Measurements from ENCODE around the gene STAT2.
"Not testable (repeated sequence)": the region's sequence is repeated elsewhere in the genome, so short reads cannot be mapped to it uniquely, and the experiment has no call there.

Gene STAT2

GRCh38 chr12:56375598-56376434 lies 15.9 kb upstream of the STAT2 start:
- H3K27ac Mint-ChIP-seq, result no peak overlapping the region
- no peaks in the 10 kb centered on the region for H3K4me1 Mint-ChIP-seq (ENCODE audit: low read depth)
- H3K9me3 Mint-ChIP-seq, result no peaks in the 10 kb centered on the region
- H3K27me3 Mint-ChIP-seq (ENCODE audit: low read depth), result peaks cover 10% of the 10 kb centered on the region
- no peak overlapping the region for H3K4me3 Mint-ChIP-seq
- no peaks in the 10 kb centered on the region for H3K36me3 Mint-ChIP-seq (ENCODE audit: low read depth)

GRCh38 chr12:56374726-56375597 lies 15.1 kb upstream of the STAT2 start:
- no peak overlapping the region for H3K27ac Mint-ChIP-seq

GRCh38 chr12:56373515-56373914 lies 13.6 kb upstream of the STAT2 start:
- H3K9me3 Mint-ChIP-seq, result no peaks in the 10 kb centered on the region
- H3K4me1 Mint-ChIP-seq (ENCODE audit: low read depth), result no peaks in the 10 kb centered on the region
- no peaks in the 10 kb centered on the region for H3K36me3 Mint-ChIP-seq (ENCODE audit: low read depth)
- no peak overlapping the region for H3K4me3 Mint-ChIP-seq
- H3K27ac Mint-ChIP-seq, result no peak overlapping the region
- peaks cover 16% of the 10 kb centered on the region for H3K27me3 Mint-ChIP-seq (ENCODE audit: low read depth)

More at GRCh38 chr12:56374726-56375597, 15.1 kb upstream of the STAT2 start:
- Mint-ChIP-seq H3K27me3 (ENCODE audit: low read depth) (peaks cover 12% of the 10 kb centered on the region), H3K9me3 (no peaks in the 10 kb centered on the region), H3K36me3 (ENCODE audit: low read depth) (no peaks in the 10 kb centered on the region), H3K4me3 (no peak overlapping the region), H3K4me1 (ENCODE audit: low read depth) (no peaks in the 10 kb centered on the region)

DNA sequence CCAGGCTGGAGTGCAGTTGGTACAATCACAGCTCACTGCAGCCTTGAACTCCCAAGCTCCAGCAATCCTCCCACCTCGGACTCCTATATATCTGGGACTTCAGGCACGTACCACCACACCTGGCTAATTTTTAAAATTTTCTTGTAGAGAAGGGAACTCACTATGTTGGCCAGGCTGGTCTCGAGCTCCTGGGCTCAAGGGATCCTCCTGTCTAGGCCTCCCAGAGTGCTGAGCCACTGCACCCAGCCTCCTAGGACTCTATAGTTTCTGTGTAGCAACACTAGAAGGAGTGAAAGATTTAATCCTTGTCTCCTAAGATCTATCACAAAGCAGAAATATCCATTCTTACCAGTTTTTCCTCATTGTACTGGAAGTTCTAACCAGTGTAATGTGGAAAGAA lies 7.0 kb upstream of the STAT2 start:
- H3K27me3 Mint-ChIP-seq (ENCODE audit: low read depth), result peaks cover 13% of the 10 kb centered on the region
- no peak overlapping the region for H3K27ac Mint-ChIP-seq
- H3K4me3 Mint-ChIP-seq, result no peak overlapping the region
- no peaks in the 10 kb centered on the region for H3K9me3 Mint-ChIP-seq
- H3K36me3 Mint-ChIP-seq (ENCODE audit: low read depth), result no peaks in the 10 kb centered on the region
- H3K4me1 Mint-ChIP-seq (ENCODE audit: low read depth), result no peaks in the 10 kb centered on the region

DNA sequence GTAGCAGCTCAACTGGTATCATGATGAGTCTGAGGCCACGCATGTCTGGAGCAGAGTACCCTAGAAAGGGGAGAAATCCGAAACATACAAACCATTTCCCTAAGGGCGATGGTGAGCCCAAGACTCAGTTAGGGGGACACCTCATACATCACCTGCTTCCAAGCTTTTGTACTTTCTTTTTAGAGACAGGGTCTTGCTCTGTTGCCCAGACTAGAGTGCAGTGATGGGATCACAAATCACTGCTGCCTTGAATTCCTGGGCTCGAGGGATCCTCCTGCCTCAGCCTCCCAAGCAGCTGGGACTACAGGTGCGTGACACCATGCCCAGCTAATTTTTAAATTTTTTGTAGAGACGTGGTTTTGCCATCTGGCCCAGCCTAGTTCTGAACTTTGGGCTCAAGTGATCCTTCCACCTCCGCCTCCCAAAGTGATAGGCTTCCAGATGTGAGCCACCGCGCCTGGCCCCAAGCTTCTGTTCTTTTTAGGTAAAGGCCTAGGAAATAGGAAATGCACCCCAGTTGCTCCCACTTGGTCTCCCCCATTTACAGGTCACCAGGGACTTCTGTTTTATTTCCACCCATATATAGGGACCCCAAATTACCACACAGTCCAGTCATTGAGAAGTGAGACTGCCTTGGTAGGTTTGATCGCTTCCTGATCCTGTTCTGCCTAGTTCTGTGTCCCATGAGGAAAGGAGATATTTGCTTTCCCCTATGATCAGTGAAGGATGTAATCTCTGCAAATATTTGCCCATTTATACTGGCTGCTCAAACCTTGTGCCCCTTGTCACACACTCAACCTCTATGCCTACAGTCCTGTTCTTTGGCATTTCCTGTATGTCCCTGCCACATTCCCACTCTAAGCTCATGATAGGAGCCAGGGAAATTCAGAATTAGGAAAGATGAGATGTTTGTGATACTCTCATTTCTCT lies 2.5 kb upstream of the STAT2 start, which contains the start of gene APOF:
TSS of gene APOF (minus strand) at position 728 of the 930 bp plus-strand sequence. CDS start at position 616, 112 bp downstream.
- H3K27ac Mint-ChIP-seq, result peak within 1 kb of the TSS; percentile 58
- H3K4me3 Mint-ChIP-seq, result peak within 1 kb of the TSS; percentile 95
- no peaks in the 10 kb centered on the region for H3K9me3 Mint-ChIP-seq
- no peaks in the 10 kb centered on the region for H3K27me3 Mint-ChIP-seq (ENCODE audit: low read depth)
- peaks cover 15% of the 10 kb centered on the region for H3K4me1 Mint-ChIP-seq (ENCODE audit: low read depth)
- H3K36me3 Mint-ChIP-seq (ENCODE audit: low read depth), result peaks cover 8% of the 10 kb centered on the region

GRCh38 chr12:56361487-56362129 lies 1.7 kb upstream of the STAT2 start:
- peaks cover 15% of the 10 kb centered on the region for H3K4me1 Mint-ChIP-seq (ENCODE audit: low read depth)
- H3K4me3 Mint-ChIP-seq, result peak overlapping the region; percentile 95
- H3K27ac Mint-ChIP-seq, result peak overlapping the region; percentile 97
- H3K36me3 Mint-ChIP-seq (ENCODE audit: low read depth), result peaks cover 8% of the 10 kb centered on the region
- H3K9me3 Mint-ChIP-seq, result no peaks in the 10 kb centered on the region
- no peaks in the 10 kb centered on the region for H3K27me3 Mint-ChIP-seq (ENCODE audit: low read depth)

DNA sequence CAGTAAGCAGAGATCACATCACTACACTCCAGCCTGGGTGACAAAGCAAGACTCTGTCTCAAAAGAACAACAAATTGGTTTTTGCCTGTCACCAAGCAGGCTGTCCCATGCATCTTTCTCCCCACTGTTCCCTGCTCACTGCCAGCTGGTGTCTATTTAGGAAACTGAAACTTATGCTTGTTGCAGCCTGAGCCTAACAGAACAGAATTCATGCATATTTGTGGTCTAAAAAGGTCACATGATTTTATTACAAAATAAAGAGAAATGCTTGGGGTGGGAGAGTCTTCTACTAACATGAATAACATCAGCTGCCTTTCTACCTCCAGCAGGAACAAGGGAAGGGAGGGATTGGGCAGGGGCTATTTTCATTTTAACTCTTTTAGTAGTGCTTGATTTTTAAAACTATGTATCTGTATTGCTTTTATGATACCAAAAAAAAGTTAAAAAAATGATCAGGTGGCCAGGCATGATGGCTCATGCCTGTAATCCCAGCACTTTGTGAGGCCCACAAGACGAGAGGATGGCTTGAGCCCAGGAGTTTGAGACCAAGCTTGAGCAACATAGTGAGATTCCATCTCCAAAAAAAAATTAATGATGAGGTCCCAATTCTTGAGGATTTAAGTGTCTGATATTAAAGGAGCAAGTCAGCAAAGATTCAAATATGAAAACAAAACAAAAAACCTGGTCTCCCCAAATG lies 923 bp downstream of the STAT2 start:
- Mint-ChIP-seq H3K36me3 (ENCODE audit: low read depth) (peaks cover 28% of the 10 kb centered on the region), H3K27me3 (ENCODE audit: low read depth) (no peaks in the 10 kb centered on the region)

DNA sequence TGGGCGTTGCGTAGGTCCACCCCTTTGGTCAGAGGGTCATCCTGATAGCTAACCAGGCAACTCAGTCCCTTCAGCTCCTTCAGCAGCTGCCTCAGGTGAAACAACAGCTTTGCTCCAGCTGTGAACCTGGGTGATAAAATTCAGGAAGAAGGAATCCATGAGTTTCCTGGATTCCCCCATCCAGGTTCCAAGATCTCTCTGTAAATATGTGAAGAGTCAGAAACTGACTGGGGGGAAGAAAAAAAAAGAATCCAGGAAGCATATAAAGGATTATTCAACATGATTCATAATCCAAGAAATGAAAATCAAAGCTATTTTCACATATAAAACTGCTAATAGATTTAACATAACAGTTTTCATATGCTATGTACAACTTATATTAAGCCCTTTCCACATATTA lies 8.6 kb downstream of the STAT2 start:
- Mint-ChIP-seq H3K9me3 (no peaks in the 10 kb centered on the region), H3K36me3 (ENCODE audit: low read depth) (peaks cover 58% of the 10 kb centered on the region), H3K27ac (no peak overlapping the region), H3K4me3 (no peak overlapping the region), H3K4me1 (ENCODE audit: low read depth) (peaks cover 7% of the 10 kb centered on the region), H3K27me3 (ENCODE audit: low read depth) (no peaks in the 10 kb centered on the region)

More for the DNA sequence above, 923 bp downstream of the STAT2 start:
- H3K4me1 Mint-ChIP-seq (ENCODE audit: low read depth), result peaks cover 18% of the 10 kb centered on the region
- H3K4me3 Mint-ChIP-seq, result peak overlapping the region; percentile 95
- no peaks in the 10 kb centered on the region for H3K9me3 Mint-ChIP-seq
- peak overlapping the region; percentile 97 for H3K27ac Mint-ChIP-seq

GRCh38 chr12:56350662-56351061 lies 9.2 kb downstream of the STAT2 start:
- Mint-ChIP-seq H3K36me3 (ENCODE audit: low read depth) (peaks cover 58% of the 10 kb centered on the region), H3K27me3 (ENCODE audit: low read depth) (no peaks in the 10 kb centered on the region), H3K27ac (no peak overlapping the region), H3K4me3 (no peak overlapping the region), H3K4me1 (ENCODE audit: low read depth) (peaks cover 4% of the 10 kb centered on the region), H3K9me3 (no peaks in the 10 kb centered on the region)

DNA sequence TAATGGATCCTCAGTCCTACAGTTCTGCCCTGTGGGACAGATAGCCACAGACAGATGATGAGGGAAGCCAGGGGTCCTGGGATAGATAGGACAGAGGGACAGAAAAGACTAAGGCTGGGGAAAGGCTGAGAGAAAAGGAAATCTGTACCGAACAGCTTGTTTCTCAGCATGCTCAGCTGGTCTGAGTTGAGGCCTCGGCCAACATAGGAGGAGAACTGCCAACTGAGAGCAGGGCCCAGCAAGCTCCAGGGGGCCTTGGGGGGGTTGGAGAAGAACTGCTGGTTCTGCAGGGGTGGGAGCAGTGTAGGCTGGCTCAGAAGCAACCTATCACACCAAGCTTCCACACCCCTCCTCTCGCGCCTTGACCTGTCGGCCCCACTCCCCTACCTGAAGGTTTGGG lies 11.1 kb downstream of the STAT2 start:
- H3K27ac Mint-ChIP-seq, result no peak overlapping the region
- no peaks in the 10 kb centered on the region for H3K9me3 Mint-ChIP-seq
- peaks cover 4% of the 10 kb centered on the region for H3K4me1 Mint-ChIP-seq (ENCODE audit: low read depth)
- H3K27me3 Mint-ChIP-seq (ENCODE audit: low read depth), result no peaks in the 10 kb centered on the region
- H3K4me3 Mint-ChIP-seq, result no peak overlapping the region
- peaks cover 51% of the 10 kb centered on the region for H3K36me3 Mint-ChIP-seq (ENCODE audit: low read depth)

GRCh38 chr12:56347255-56347654 lies 12.7 kb downstream of the STAT2 start:
- not testable (repeated sequence) for H3K27ac Mint-ChIP-seq; H3K27me3 Mint-ChIP-seq (ENCODE audit: low read depth); H3K4me3 Mint-ChIP-seq; H3K9me3 Mint-ChIP-seq; H3K4me1 Mint-ChIP-seq (ENCODE audit: low read depth)
- H3K36me3 Mint-ChIP-seq (ENCODE audit: low read depth), result peaks cover 64% of the 10 kb centered on the region

DNA sequence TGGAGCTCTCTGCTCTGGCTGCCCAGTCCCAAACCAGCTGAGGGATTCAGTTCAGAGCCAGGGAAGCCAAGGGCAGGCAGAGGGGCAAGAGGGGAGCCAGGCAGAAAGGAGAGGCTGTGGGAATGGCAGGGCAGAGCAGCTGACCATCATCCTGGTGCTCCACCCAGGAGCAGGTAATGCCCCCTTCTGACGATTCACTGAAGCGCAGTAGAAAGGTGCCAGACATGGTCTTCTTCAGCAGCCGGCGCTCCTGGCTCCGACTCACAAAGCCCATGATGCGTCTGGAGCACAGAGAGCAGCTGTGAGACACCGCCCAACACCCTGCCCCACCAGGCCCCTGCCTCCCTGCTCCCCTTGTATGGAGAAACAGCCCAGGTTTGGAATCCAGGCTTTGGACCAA lies 13.2 kb downstream of the STAT2 start:
- Mint-ChIP-seq H3K36me3 (ENCODE audit: low read depth) (peaks cover 64% of the 10 kb centered on the region), H3K27me3 (ENCODE audit: low read depth) (no peaks in the 10 kb centered on the region), H3K4me1 (ENCODE audit: low read depth) (peaks cover 6% of the 10 kb centered on the region), H3K27ac (peak overlapping the region; percentile 19), H3K9me3 (no peaks in the 10 kb centered on the region), H3K4me3 (no peak overlapping the region)

GRCh38 chr12:56342290-56342689 lies 17.6 kb downstream of the STAT2 start:
- H3K9me3 Mint-ChIP-seq; H3K4me3 Mint-ChIP-seq; H3K27me3 Mint-ChIP-seq (ENCODE audit: low read depth): not testable (repeated sequence)
- Mint-ChIP-seq H3K4me1 (ENCODE audit: low read depth) (peaks cover 27% of the 10 kb centered on the region), H3K36me3 (ENCODE audit: low read depth) (peaks cover 44% of the 10 kb centered on the region), H3K27ac (peak overlapping the region; percentile 52)
